Non-pigmented ciliary epithelial cell (primary cell): Measurements from ENCODE around the gene ARMC2.
"Not testable (repeated sequence)": the region's sequence is repeated elsewhere in the genome, so short reads cannot be mapped to it uniquely, and the experiment has no call there.

Experiments used
- DNase-seq: peaks from one replicate; pipeline ENCODE4 v3.0.0-alpha.2; 2010; ENCODE audit warnings: low read depth

ARMC2 gene

DNA sequence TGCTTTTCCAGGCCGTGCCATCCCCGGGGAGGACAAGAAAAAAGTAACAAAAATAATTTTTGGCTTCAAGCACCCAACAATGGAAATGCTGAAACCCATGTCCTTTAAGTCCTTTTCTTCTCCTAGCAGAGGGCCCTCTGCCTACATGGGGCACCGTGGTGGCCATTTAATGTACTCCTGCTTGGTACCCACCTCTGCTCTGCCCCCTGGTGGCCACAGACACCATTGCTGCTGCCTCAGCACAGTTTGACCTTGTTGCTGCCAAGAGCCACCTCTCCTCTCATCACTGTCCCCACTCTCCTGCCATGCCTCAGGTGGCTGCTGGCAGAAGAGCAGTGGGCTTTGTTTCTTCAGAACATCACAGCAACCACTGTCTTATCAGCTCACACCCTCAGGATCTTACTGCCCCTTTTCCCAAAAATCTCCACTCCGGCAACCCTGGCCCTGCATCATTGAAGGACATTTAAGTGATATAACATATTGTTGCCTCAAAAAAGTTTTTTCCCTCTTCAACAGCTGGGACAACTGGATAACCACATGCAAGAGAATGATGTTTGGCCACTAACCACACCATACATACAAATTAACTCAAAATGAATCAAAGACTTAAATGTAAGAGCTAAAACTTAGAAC is 12.9 kb upstream of the ARMC2 start:
- DNase-seq = no peak

DNA sequence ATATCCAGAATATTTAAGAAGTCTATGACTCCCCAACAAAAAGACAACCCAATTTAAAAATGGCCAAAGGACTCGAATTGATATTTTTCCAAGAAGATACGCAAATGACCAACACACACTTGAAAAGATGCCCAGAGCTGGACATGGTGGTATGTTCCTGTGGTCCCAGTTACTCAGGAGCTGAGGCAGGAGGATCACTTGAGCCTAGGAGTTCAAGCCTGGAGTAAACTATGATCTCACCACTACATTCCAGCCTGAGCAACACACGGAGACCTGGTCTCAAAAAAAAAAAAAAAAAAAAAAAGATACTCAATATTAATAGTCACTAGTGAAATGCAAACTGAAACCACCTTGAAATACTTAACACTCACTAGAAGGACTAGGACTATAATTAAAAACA is 12.2 kb upstream of the ARMC2 start:
- DNase-seq = no peak

DNA sequence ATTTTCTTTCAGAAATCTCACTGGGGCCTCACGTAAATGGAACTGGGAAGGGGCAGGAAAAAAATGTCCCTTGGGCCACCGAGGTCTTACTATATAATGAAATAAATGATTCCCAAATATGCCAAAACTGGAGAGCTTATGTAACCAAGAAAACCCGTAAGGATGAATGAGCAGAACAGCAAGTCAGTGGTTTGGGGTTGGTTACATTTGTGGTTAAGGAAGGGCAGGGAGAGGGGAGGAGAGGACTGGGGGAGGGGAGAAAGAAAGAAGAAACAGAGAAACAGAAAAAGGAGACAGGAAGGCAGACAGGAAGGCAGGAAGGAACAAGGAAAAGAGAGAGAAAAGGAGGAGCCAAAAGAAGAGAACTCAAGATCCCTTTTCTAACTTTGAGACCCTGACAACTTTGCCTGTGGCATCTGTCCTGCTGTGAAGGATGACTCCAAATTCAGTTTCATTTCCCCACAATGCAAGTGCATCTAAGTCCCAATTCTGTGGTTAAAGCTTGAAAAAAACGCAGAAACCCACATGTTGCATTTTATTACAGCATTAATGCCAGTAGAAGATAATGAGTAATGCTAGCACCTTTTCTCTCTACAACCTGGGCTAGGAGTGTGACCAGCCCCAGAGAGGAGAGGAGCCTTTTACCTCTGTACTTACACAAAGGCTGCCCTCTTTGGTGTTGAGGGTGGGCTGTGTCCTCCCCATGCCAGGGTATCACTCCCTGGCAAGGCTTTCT is 10.8 kb upstream of the ARMC2 start:
- DNase-seq = no peak

DNA sequence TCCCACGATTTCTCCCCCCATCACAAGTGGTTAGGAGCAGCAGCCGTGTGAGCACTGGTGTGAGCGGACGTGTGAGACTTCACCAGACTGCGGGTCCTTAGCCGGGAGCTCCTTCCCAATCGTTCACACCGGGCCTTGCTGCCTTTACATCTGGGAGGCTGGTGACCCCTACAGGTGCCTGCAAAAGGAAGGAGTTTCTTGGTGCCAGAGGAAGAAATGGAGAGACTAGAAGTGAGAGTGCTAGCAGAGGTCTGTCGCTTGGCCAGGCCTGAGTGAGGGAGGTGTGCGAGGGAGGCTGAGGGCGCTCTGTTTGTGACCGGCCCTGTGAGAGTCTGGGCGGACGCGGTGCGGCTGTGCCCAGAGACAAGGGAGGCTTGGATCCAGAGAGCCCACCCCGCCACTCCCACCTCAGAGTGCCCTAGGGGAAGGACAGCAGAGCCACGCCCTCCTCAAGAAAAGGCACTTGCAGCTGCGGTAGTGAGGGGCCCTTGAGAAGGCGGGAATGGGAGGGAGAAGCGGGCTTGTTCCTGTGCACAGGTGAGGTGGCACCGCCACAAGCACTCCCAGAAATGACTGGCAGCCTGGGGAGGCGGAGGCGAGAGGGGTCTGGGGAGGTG is 10.0 kb upstream of the ARMC2 start:
- no peak for DNase-seq

DNA sequence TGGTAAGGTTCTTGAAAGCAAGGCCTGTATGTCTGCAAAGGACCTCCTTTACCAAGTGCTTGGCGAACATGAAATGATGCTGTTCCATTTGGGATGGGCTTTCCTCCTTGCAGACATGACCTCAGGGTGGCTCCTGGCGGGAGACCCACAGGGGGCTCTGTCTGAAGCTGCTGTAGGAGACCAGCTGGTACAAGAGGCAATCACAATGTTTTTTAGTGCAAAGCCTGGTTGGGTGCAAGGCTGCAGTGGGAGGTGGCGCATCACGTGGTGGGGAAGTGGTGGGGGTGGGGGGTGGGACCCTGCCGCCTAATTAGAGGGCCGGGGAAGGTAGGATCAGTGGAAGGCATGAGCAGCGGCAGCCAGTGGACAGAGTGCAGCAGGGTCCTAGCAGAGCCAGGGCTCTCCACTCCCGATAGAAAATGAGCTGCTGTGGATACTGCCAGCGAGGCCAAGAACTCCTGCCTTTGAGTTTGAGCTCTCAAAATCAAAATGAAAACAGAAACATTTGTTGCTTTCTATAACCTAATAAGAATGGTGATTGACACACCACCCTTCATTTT is 9.1 kb upstream of the ARMC2 start:
- DNase-seq = no peak

DNA sequence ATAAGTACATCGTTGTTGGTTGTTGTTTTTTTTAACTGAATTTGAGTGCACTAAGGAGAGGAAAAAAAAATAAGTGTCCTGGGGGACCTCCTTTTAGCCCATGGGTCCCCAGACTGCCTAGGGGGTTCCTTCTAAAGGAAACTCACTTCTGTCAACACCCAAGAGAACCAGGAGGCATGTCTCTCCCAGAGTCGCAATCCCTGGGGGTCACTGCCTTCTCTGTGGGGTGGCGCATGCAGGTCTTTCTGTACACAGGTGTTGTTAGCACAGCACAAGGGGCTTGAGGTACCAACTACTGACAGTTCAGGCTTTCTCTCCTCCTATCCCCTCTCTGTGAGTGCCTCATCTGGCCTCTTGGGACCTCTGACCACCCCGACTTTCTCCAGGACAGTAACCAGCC is 7.3 kb upstream of the ARMC2 start:
- DNase-seq = no peak

DNA sequence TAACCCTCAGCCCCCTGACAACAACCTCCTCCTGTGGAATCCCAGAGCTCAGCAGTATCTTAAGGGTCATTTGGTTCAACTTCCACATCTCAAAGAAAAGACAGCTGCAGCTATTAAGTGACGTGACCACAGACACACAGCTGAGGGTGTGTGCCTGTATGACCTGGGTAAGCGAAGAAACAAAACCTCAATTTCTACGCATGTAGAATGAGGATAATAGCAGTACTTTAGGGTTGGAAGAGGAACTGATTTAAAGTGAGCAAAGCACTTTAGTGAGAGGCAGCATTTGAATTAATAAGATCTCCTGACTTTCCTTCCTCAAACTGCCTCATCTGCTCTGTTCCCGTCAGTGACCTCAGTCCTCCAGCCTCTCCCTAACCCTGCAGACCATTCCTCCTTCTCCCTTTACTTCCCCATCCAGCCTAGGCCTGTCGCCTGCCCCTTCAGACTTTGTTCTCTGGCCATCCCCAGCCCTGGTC is 6.8 kb upstream of the ARMC2 start:
- DNase-seq = no peak

DNA sequence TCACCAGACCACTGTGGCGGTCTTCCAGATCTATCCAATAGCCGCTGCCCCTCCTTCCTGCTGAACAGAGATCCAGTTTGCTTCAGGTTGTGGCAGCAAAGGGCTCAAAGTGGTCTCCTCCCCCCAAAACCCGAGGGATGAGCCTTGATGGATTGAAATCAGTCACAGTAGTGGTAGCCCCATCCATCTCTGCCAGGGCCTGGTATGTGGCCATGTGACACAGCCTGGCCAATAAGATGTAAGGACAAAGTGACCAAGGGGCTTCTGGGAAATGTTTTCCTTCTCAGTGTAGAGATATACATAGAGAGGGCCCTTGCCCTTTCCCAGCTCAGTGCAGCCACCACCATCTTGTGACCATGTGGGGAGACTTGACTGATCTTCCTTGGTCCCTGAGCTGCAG is 4.1 kb upstream of the ARMC2 start:
- DNase-seq = no peak

DNA sequence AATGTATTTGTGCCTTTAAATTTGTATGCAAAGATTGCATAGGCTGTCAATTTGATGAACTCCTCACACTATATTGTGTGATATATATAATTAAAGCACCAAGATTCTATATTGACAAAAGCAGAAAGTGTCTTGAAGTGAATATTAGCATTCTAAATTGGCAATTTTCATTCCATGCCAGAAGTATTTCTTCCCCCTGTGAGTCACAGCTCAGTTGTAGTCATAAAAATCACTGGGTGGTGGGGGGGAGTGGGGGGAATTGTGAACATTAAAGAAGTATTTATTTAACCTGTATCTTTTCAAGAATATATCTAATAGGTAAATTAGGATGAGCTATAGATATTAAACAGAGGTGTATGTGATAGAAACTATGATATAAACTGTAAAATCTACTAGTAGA is 3.1 kb upstream of the ARMC2 start:
- DNase-seq = no peak

DNA sequence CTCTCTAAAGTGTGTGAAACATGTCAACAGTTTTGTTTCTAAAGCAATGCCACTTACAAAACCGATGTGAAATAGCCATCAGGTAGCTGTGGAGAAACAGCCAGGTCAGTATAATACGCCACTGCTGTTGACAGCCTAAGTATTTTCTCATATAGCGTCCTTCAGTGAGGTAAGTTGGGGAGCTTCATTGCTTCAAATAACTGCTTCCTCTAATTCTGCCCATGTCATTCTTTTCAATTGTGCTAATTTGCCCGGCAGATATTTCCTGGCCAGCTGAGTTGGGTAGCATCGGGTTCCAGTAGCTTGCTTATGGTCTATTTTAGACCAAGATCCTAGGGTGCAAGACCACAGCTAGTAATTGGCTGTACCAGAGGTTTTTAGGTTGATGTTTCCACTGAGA is 2.1 kb upstream of the ARMC2 start:
- no peak for DNase-seq

DNA sequence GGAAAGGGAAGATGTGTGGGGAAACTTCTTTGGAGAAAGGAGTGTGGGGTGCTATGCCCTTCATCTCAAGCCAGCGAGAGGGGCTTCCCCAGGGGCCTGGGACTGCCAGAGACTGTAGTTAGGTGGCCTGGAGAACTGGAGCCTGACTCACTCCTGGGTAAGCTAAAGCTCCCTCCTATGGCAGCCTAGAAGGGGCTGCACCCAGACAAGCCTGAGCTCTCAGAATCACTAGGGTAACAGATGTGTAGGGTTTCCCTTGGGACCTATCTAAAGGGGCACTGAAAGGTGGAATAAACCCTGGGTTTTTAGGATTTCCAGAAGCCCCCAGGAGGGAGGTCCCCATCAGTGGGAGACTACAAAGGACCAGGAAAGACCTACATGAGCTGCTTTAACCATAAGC is 1.6 kb upstream of the ARMC2 start:
- DNase-seq = no peak

DNA sequence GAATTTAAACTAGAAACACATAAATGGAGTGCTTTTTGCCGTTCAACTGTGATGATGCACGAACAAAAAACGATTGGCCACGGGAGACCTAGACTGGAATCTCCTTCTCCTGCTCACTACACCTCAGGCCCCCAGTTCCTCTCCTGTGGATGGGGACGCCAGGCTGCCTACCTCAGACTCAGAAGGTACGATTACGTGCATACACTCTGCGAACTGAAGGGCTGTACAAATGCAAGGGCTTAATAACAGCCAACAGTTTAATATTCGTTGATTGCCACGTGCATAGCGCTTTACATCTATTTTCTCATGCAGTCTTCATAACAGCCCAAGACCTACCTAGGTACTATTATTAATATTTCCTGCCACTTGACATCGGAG is 495 bp upstream of the ARMC2 start:
- DNase-seq = no peak

DNA sequence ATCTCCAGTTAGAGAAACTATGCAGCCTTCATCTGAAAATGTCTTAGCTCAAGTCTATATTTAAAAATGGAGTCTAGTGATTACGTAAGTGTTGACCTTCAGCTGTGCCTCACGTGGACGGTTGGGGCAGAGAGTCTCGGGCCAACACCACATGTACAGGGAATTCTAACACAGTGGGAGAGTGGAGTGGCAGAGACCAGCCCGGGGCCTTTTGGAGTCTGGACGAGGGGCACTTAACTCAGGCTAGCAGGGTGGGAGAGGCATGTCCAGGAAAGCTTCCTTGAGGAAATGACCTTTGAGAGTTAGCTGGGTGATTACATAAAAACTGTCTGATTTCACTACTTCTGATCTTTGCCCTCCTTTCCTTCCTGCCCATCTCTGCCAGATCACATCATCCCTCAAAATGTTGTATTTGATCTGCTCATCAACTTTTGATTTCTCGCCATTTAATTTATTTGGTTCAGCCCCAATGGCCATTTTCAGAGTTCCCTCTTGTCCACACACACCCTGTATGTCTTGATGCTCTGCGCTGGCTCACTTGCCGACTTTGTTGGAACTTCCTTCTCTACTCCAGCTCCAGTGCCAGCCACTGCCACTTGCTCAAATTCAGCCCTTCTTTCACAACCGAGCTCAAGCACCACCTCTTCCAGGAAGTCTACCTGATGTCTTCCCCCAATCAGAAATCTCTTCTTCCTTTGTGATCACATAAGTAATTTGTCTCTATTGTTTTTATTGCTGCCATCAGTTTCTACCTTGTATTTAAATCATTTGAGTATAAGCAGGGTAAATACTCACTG is 2.6 kb downstream of the ARMC2 start:
- DNase-seq = no peak

DNA sequence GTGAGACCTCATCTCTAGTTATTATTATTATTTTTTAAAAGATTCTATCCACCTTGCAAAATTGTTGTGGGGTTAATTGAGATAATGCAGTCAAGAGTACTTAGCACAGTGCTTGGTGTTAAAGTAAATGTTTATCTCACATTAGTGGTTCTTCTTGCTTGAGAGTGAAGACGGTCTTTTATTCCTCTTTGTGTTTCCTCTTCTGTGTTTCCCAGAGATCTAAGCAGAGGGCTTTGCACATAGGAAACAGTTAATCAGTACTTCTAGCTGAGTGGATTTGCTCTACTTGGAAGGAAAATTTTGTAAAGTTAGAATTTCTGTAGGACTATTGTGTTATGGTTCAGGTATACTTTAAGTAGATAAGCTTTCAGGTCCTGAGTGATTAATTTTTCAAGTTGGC is 3.5 kb downstream of the ARMC2 start:
- DNase-seq = no peak

DNA sequence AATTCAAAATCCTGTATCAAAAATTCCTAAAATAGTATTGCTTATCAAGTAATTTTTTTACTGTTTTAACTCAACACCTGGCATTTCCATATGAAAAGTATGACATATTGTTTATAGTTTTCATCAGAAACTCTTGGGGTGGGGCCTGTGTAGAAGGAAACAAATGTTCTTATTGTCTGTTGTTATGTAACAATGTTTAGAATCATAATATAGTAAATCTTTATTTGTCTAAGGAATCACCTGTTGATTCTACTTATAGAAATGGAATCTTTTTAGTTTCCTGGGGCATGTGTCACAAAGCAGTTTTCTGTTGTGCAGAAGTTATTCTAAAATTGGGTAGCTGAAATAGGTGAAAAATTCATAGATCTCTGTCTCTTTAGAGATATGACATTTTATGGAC is 4.9 kb downstream of the ARMC2 start:
- DNase-seq = no peak

DNA sequence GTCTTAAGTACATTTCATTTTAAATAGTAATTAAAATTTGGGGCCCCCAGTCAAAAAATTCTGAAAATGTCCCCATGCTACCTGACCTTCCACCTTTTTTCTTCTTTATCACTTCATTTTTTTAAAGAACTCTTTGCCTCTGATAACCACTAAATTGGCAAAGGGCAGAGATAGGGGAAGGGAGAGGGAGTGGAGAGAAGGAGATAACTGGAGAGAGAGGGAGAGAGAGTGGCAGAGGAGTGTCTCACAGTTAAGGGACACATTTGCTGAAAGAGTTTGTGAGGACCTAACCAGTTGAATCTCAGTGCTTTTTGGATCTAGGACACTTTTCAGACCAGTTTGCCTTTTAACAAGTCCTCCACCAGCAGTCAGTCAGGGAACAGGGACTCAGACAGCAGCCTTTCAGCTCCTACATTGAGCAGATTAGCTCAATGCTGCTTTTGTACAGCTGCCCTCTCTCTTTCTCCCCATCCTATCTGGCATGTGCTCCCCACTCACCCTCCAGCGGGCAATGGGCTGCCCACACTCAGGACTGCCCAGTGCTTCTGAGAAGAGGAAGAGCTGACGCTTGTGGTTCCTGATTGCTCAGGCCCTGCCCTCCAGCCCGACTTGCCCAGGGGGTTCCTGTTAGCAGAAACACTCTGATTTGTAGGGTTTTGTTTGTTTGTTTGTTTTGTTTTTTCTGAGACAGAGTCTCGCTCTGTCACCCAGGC is 14.4 kb downstream of the ARMC2 start:
- no peak for DNase-seq

DNA sequence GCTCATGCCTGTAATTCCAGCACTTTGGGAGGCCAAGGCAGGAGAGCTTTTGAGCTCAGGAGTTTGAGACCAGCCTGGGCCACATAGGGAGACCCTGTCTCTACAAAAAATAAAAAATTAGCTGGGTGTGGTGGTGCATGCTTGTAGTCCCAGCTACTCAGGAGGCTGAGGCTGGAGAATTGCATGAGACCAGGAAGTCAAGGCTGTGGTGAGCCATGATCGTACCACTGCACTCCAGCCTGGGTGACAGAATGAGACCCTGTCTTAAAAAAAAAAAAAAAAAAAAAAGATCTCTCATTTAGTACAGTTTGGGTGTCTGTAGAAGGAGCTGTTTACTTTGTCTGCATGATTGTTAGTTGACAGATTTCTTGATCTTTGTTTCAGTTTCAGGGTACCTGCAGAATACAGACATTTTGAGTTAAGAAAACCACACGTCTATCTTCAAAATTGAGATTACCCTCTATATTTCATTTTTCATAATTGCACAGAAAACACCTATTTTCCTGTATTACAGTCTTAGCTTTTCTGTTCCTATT is 17.6 kb downstream of the ARMC2 start:
- not testable (repeated sequence) for DNase-seq

DNA sequence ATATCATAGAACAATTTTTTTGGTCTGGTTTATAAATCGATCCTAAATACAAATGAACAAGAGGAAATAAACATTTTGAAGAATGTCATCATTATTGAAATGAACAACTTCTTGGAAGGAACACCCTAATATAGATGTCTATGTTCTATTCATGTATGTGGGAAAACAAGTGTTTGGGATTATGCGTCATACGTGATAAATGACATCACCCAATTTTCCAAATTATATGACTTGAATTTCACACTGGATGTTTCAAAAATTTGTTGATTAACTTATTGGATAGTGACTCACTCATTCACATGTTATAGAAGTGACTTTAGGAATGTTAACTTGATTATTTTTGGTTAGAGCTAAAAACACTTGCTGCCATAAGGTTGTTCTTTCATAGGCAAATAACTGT is 18.6 kb downstream of the ARMC2 start:
- DNase-seq = no peak

DNA sequence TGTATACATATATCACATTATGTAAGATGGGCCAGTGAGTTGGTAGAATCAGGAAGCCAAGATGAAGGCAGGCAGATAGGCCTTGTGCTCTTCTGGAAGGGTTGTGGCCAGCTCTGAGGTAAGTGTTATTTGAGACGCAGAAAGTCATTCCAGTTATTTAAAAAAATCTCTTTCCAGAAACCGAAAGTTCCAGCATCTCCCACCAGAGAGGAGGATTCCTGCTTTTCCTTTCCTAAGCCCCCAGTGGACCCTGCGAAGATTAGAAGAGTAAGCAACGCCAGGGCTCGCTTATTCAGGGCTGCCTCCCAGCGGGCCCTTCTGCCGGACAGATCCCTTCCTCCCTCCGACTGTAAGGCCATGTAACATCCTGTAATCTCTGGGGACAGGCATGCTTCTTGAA is 20.4 kb downstream of the ARMC2 start:
- no peak for DNase-seq

DNA sequence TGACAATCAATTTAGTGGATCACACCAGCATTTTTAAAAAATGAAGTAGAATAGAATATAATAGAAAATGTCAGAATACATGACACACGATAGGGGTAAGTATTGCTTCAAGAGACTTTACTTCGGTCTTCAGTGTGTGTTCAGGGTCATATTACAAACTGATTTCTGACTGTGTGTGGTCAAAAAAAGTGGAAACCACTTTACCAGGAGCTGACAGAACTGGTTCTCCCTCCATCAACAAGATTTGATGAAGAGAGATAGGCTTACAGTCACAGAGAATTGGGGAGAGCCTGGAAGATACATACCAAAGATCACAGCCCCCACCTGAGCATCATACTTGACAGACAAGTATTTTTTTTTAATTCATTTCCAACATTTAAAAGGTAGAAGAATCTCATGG is 21.7 kb downstream of the ARMC2 start:
- no peak for DNase-seq

DNA sequence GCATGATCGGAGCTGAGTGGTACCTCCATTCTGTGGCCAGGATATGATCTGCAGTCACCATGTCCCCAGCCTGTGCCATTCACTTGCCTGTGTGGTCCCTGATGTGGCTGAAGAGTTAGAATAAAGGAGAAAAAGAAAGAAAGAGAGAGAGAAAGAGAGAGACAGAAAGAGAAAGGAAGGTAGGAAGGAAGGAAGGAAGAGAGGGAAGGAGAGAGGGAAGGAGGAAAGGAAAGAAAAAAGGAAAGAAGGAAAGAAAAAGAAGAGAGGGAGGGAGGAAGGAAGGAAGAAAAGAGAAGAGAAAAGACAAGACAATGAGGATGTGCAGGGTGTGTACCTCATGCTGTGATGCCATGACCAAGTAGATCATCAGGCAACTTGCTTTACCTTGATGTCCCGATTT is 22.1 kb downstream of the ARMC2 start:
- no peak for DNase-seq

DNA sequence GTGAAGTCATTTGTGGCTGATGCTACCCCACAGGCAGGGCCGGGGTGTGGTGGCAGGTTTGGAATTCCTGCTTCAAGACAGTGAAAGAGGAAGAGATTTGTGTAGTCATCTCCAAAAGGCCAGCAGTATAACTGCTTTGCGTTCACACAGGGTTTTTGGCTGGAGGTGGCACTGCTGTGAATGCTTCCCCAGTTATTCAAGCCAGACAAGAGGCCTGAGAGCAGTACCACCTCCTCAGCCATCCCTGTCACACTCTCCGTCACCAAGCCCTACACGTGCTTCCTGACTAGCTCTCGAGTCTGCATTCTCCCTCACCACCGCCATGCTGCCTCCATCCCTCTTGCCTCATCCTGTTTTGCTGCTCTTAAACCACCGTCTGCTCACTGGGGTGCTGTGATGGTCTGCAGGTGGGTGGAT is 23.9 kb downstream of the ARMC2 start:
- no peak for DNase-seq
